ENCODE results near the gene LRRC28.

- TF ChIP-seq CTCF (IDR thresholded peaks at IDR 0.05 in 2 of 3, conservative IDR thresholded peaks at IDR 0.05 in 1 of 3; ENCODE audit: control insufficient read depth in 2 of 3, extremely low read depth in 1 of 3, insufficient read depth in 1 of 3, low read depth in 3 of 3, low read length in 3 of 3) (no peak), NFIC (IDR thresholded peaks at IDR 0.05; ENCODE audit: low read depth, low read length) (no peak)
These were observed 73.4 kb downstream of the LRRC28 start for GRCh38 chr15:99324700-99325099.
